ENCODE results near the gene CCDC78.
A peak's percentile ranks its signal among the peaks of the same experiment; 100 is the strongest.
"Not testable (repeated sequence)": the region's sequence is repeated elsewhere in the genome, so short reads cannot be mapped to it uniquely, and the experiment has no call there.

Gene CCDC78

DNA sequence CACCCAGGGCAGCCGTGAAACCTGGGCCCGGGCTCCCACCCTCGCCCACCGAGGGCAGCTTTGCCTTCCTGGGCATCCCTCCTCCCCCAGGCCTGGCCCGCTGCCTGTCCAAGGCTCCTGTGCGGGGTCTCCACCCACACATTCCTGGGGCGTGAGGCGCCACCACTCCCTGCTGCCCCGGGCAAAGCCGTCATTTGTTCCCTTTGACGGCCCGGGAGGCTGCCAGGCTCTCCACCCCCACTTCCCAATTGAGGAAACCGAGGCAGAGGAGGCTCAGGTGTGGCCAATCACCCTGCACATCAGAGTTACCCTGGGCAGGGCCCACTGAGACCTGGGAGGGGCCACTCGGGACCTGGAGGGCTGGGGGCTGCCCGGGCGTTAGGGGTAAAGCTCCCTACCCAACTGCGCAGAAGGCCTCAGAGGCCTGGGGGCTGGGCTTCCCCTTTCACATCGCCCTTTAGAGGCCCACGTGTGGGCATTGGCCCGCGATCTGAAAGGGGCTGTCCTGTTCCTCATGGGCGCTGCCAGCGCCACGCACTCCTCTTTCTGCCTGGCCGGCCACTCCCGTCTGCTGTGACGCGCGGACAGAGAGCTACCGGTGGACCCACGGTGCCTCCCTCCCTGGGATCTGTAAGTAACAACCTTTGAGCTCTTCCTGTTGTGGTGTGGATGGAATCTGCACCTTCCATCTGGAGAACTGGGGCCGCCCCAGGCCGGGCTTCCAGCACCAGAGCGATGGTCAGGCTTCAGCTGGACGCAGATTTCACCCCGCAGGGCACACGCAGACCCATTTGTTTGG lies 34.5 kb upstream of the CCDC78 start, which contains the start of gene MSLN:
Gene MSLN (plus strand): TSS at position 190 of the 799 bp plus-strand sequence. CDS start 1,947 bp downstream, outside the sequence.
- DNase-seq = no peak

GRCh38 chr16:760065-760464 lies 33.8 kb upstream of the CCDC78 start:
- DNase-seq = no peak

DNA sequence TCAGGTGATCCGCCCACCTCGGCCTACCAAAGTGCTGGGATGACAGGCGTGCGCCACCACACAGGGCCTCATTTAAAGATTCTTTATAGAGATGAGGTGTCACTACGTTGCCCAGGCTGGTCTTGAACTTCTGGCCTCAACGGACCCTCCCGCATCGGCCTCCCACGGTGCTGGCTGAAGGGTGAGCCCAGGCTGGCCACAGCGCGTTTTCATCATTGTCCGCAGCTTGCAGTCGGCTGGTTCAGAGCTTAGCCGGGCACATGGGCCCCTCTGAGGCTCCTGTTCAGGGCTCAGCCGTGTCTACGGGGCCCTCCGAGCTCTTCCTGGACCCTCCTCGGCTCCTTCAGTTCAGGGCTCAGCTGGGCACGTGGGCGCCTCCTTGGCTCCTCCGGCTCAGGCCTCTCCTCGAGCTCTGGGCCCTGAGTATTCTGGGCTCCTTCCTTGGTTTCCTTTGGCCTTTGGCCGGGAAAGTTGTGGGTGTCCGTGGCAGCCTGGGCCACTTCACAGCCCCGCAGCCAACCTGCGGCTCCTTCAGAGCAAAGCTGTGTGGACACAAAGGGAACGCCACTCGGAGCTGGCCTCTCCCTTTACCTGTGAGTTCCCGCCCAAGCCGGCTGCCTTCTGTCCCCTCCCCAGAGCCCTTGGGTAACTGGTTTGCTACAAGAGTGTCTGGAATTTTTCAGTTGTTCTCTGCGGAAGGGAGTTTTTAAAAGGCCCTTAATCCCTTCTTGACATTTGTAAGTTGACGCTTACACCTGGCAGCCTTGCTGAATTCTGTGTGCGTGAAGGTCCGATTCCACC lies 33.1 kb upstream of the CCDC78 start:
- DNase-seq = no peak

GRCh38 chr16:756428-756827 lies 30.2 kb upstream of the CCDC78 start:
- DNase-seq = no peak

DNA sequence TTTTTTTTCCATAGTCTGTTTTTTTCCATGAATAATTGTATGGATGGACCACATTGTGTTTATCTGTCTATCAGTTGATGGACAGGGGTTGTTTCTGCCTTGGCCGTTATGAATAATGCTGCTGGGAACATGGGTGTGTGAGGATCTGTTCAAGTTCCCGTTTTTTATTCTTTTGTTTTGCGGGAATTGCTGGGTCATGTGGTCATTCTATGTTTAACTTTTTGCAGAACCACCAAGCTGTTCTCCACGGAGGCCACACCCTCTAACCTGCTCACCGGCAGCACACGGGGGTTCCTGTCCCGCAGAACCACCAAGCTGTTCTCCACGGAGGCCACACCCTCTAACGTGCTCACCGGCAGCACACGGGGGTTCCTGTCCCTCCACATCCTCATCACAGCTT lies 28.4 kb upstream of the CCDC78 start:
- DNase-seq = no peak

GRCh38 chr16:754121-754607 lies 27.9 kb upstream of the CCDC78 start:
- not testable (repeated sequence) for DNase-seq

- no peak for DNase-seq
Measured at GRCh38 chr16:752007-752312, 25.7 kb upstream of the CCDC78 start.

- DNase-seq = no peak
Measured at GRCh38 chr16:751152-752006, 25.1 kb upstream of the CCDC78 start.

DNA sequence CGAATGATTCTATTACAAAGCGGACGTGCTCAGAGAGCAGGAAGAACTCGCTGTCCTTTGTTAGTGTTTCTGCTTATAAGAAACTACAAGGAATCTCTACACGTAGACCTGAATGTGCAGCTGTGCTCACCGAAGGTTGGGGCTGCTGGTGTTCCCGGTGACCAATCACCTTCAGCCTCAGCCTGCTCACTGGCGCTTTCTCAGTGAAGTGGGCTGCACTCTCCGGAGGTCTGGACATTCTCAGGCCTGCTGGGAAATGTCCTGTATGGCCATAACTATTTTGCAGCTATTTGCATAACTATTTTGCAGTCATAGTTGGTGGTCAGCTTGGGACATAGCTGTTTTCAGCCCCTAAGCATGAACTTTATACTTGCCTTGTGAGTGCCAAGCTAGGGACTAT lies 24.2 kb upstream of the CCDC78 start:
- DNase-seq = no peak

- no peak for DNase-seq
Measured at GRCh38 chr16:749010-749409, 22.8 kb upstream of the CCDC78 start.

GRCh38 chr16:747978-748746 lies 21.9 kb upstream of the CCDC78 start:
- DNase-seq = no peak

- DNase-seq = no peak
Measured at GRCh38 chr16:746637-747036, 20.4 kb upstream of the CCDC78 start.

DNA sequence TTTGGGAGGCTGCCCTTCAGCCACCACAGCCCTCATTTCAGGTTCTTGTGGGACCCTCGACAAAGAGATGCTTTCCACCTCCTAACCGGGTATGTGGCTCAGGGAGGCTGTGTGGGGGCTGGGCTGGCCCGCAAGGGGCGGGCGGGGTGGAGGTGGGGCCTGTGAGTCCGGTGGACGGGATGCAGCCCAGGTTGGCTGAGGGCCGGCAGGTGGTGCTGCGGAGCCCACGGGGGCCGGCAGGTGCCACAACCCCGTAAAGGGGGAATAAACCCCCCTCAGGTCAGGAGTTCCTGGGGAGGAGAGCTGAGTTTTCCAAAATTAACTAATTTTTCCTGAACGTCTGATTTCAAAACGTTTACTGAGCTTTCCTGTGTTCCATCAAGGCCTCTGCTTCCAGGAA lies 19.5 kb upstream of the CCDC78 start:
- peak; percentile 45 for DNase-seq

- DNase-seq = no peak
Measured at GRCh38 chr16:743794-744500, 17.7 kb upstream of the CCDC78 start.

GRCh38 chr16:742894-743293 lies 16.7 kb upstream of the CCDC78 start:
- not testable (repeated sequence) for DNase-seq

- no peak for DNase-seq
Measured at GRCh38 chr16:741986-742629, 15.9 kb upstream of the CCDC78 start.

GRCh38 chr16:740764-741505 lies 14.7 kb upstream of the CCDC78 start, which contains the start of gene CIAO3:
Gene CIAO3, minus strand, starts transcription at chr16:740997. Its CDS starts 12 bp downstream, at chr16:740985.
- DNase-seq = peak; percentile 88

- DNase-seq = no peak
Measured at GRCh38 chr16:740459-740763, 14.2 kb upstream of the CCDC78 start.

DNA sequence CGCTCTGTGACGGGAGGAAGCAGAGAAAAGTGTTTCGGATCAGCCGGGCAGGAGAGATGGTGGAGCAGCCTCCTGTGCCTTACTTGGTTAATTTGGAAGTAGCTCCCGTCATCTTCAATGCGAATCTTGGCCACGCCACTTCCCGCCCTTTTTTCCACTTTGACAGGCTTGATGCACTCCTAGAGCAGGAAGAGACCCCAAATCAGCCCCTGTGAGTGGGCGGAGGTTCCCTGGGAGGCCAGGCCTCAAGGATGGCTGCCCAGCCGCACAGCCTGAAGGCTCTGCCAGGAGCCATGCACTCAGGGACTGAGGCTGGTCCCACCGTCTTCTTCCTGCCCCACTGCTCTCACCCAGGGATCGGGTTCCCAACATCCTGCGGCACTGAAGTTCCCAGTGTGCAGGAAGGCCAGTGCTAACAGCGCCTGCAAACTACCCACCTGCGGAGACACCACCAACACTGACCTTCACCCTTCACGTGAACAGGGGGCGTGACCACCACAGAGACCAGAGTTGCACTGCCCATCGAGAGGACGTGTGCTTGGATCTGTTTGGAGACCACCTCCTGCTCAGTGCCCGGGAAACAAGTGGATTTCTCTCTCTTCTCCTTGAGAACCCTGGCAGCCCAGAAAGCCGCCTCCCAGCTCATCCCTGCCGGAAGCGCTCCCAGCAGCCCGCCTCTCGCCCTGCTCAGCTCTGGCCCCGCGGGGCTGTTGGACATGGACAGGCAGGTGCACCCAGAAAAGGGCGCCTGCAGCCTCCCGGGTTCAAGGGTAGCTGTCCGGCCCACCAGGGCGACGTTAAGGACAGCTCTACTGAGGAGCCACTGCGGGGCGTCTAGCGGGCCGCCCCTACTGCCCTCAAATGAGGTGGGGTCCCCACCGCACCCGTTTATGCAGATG lies 13.6 kb upstream of the CCDC78 start:
- no peak for DNase-seq

Measured in NCI-H1436 (cell line).